HG03097 (cell line): ENCODE results near the gene SLC1A1.
"Not testable (repeated sequence)": the region's sequence is repeated elsewhere in the genome, so short reads cannot be mapped to it uniquely, and the experiment has no call there.

Experiments used
- ATAC-seq: cut with Tn5 transposase; IDR thresholded peaks from one replicate; pipeline ENCODE4 v1.9.1; 2021; ENCODE audit not compliant: unreplicated experiment, low FRiP score

The SLC1A1 gene

GRCh38 chr9:4540425-4540824 is 50.2 kb downstream of the SLC1A1 start:
- ATAC-seq = no peak

- no peak for ATAC-seq
Measured at GRCh38 chr9:4541281-4541680, 51.0 kb downstream of the SLC1A1 start.

GRCh38 chr9:4541856-4542255 is 51.6 kb downstream of the SLC1A1 start:
- ATAC-seq = no peak

- not testable (repeated sequence) for ATAC-seq
Measured at GRCh38 chr9:4544714-4545113, 54.4 kb downstream of the SLC1A1 start.

GRCh38 chr9:4547016-4547415 is 56.7 kb downstream of the SLC1A1 start:
- ATAC-seq = no peak

- no peak for ATAC-seq
Measured at GRCh38 chr9:4548811-4549725, 58.8 kb downstream of the SLC1A1 start.

GRCh38 chr9:4549751-4550295 is 59.6 kb downstream of the SLC1A1 start:
- ATAC-seq = no peak

GRCh38 chr9:4550777-4551484 is 60.7 kb downstream of the SLC1A1 start:
- ATAC-seq = no peak

- no peak for ATAC-seq
Measured at GRCh38 chr9:4553951-4554381, 63.7 kb downstream of the SLC1A1 start.

- no peak for ATAC-seq
Measured at GRCh38 chr9:4555236-4555635, 65.0 kb downstream of the SLC1A1 start.

GRCh38 chr9:4558371-4558998 is 68.2 kb downstream of the SLC1A1 start:
- no peak for ATAC-seq

GRCh38 chr9:4559261-4560182 is 69.3 kb downstream of the SLC1A1 start:
- peak; percentile 80 for ATAC-seq

GRCh38 chr9:4563105-4563504 is 72.8 kb downstream of the SLC1A1 start:
- no peak for ATAC-seq

- ATAC-seq = no peak
Measured at GRCh38 chr9:4566806-4567205, 76.5 kb downstream of the SLC1A1 start.

- ATAC-seq = no peak
Measured at GRCh38 chr9:4567601-4568000, 77.3 kb downstream of the SLC1A1 start.

- no peak for ATAC-seq
Measured at GRCh38 chr9:4569101-4569500, 78.8 kb downstream of the SLC1A1 start.

GRCh38 chr9:4572184-4572826 is 82.0 kb downstream of the SLC1A1 start:
- no peak for ATAC-seq

- no peak for ATAC-seq
Measured at GRCh38 chr9:4573176-4573575, 82.9 kb downstream of the SLC1A1 start.

GRCh38 chr9:4573634-4574389 is 83.5 kb downstream of the SLC1A1 start:
- ATAC-seq = no peak
